Raji (cell line): ENCODE results near the gene BAIAP2.

Source experiments
- POLR2A ChIP-seq: IDR thresholded peaks from 2 replicates; pipeline ENCODE4 v1.6.1; 2011; ENCODE audit warnings: low read depth, low read length, control low read depth; ENCODE audit not compliant: insufficient read depth

BAIAP2 gene

GRCh38 chr17:81086789-81087551, 52.0 kb downstream of the BAIAP2 start:
- TF ChIP-seq POLR2A: no peak

GRCh38 chr17:81090361-81091136, 55.6 kb downstream of the BAIAP2 start:
- TF ChIP-seq POLR2A: no peak

DNA sequence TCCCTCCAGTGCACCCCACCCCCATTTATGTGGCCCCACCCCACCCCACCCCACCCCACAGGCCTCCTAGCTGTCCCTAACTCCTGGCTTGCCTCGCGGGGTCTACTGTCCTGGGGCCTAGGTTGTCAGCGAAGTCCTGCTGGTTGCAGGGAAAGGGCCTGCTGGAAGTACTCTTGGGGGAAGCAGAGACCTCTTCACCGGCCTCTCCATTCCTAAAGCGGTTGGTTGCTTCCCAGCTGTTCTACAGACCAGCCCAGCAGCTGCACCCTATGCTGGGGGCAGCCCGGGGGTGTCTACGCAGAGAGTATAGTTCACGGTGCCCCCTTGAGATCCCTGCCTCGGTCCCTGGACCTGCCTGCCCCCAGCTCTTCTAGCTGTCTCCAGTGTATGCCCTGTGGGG, 56.2 kb downstream of the BAIAP2 start:
- TF ChIP-seq POLR2A: no peak

- TF ChIP-seq POLR2A: no peak
These were observed 57.0 kb downstream of the BAIAP2 start for GRCh38 chr17:81091774-81092517.

- TF ChIP-seq POLR2A: no peak
These were observed 57.7 kb downstream of the BAIAP2 start for GRCh38 chr17:81092518-81093095.

DNA sequence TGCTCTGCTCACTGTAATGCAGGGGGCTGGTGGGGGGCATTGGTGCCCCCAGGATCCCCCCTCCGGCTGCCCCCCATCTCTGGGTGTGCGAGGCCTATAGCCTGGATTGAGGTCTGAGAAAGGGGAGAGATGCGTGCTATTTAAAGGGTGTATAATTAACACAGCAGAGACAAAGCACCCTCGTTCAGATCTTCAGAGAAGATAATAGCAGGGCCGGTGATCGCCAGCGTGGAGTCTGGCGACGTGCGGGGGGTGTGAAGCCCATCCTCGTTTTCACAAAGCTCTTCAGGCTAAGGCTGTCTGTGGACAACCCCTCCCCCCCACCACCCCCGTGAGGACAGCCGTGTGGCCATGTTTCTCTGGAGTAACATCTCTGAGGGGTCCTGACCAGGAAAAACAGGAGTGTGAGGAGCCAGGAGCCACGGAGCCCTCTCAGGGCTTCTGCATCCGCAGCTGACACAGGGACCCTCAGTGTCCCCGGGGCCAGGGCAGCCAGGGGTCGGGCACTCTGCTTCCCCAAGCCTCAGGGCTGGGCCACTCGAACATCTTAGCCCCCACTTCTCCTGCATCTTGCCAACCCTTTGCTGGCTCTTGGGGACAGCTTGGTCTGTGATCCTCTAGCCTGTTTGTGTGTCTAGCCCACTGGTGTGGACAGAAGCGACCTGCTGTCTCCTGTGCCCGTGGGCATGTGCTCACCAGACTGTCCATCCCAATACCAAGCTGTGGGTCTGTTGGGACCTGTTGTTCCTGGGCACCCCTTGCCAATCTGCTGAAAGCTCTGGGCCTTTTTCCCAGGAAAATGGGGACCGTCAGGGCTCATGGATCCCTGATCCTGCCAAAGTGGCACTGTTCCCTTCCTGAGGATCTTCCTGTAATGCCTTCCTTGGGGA, 58.9 kb downstream of the BAIAP2 start:
- TF ChIP-seq POLR2A: no peak

DNA sequence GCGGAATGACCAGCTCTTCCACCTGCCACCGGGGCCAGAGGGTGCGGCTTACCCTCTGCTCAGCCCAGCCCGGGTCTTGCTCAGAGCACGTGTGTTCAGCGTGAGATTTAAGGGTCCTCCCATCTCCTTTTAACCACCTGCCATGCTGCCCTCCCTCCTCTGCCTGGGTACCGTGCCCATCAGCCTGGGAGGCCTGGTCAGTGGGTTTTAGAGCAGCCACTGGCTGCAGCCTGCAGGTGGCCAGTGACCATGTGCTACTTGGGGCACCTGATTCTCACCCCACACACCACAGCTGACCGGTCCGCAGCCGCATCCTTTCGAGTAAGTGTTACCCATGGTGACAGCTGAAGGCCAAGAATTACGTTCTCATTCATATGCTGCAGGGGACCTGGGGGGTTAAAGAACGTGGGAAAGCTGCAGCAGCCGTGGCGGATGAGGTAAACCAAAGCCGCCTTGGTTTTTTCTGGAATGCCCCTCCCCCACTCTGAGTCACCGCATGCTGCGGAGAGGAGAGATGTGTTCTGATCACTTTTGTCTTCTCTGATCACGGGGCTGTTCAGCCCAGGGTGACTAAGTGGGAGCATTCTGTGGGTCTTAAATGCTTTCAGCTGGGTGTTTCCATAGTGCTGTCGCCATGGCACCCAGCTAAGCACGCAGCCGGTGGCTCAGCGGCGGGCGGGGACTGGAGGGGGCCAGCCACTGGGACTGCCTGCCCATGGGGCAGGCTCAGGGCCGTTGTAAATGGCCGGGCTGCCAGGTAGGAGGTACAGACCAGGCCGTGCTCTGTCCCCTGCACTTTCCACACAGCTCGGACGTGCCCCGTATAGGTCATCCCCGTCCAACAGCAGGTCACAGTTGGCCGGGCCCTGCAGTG, 59.8 kb downstream of the BAIAP2 start:
- TF ChIP-seq POLR2A: no peak

GRCh38 chr17:81095383-81095762, 60.4 kb downstream of the BAIAP2 start:
- no peak for TF ChIP-seq POLR2A

GRCh38 chr17:81096741-81097133, 61.8 kb downstream of the BAIAP2 start:
- no peak for TF ChIP-seq POLR2A

- TF ChIP-seq POLR2A: no peak
These were observed 62.4 kb downstream of the BAIAP2 start for GRCh38 chr17:81097134-81097942.

GRCh38 chr17:81097943-81098308, 63.0 kb downstream of the BAIAP2 start:
- no peak for TF ChIP-seq POLR2A

- no peak for TF ChIP-seq POLR2A
These were observed 64.9 kb downstream of the BAIAP2 start for GRCh38 chr17:81099888-81100287.

DNA sequence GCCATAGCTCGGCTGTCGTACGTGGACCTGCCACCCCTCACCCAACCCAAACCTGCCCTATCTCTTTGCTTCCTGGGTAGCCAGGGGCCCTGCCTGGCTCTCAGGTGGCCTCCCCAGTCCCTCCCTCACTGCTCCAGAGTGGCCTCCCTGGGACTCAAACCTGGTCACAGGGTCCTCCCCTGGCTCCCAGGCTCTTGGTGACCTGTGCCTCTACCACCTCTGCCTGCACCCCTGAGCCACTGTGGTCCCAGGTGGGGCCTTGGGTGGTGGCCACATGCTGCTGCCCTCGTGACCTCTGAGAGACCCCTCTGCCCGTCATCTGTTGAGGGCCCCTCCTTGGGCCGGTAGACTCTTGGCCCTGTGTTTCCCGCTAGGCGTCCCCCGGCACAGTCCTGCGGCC, 65.7 kb downstream of the BAIAP2 start:
- TF ChIP-seq POLR2A: no peak
